Measurements from ENCODE around the gene ULK4. TPM values are rescaled to one million over a fixed set of nuclear protein-coding genes. Genes with fewer than 3 reads are reported as not detected.
"Not testable (repeated sequence)": the region's sequence is repeated elsewhere in the genome, so short reads cannot be mapped to it uniquely, and the experiment has no call there.

Gene ULK4
- total RNA-seq, 3 donors from 2014 or later = 7.2 to 10.1 (median 9.5) TPM

DNA sequence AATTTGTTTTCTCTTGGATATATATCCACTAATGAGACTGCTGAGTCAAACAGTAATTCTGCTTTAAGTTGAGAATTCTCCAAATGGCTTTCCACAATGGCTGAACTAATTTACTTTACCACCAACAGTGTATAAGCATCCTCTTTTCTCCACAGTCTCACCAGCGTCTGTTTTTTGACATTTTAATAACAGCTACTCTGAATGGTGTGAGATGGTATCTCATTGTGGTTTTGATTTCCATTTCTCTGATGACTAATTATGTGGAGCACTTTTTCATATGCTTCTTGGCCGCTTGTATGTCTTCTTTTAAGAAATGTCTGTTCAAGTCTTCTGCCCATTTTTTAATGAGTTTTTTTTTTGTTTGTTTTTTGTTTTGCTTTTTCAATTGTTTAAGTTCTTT, 556.4 kb downstream of the ULK4 start:
- DNase-seq (no peak), ATAC-seq (no peak)
- no peaks in the 10 kb centered on the region for H3K4me1 ChIP-seq (ENCODE audit: low read depth)
- no peaks in the 10 kb centered on the region for H3K36me3 ChIP-seq (ENCODE audit: low read depth)
- no peak overlapping the region for H3K4me3 ChIP-seq
- TF ChIP-seq, protein P1, sequence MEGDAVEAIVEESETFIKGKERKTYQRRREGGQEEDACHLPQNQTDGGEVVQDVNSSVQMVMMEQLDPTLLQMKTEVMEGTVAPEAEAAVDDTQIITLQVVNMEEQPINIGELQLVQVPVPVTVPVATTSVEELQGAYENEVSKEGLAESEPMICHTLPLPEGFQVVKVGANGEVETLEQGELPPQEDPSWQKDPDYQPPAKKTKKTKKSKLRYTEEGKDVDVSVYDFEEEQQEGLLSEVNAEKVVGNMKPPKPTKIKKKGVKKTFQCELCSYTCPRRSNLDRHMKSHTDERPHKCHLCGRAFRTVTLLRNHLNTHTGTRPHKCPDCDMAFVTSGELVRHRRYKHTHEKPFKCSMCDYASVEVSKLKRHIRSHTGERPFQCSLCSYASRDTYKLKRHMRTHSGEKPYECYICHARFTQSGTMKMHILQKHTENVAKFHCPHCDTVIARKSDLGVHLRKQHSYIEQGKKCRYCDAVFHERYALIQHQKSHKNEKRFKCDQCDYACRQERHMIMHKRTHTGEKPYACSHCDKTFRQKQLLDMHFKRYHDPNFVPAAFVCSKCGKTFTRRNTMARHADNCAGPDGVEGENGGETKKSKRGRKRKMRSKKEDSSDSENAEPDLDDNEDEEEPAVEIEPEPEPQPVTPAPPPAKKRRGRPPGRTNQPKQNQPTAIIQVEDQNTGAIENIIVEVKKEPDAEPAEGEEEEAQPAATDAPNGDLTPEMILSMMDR (IDR thresholded peaks at IDR 0.05) = no peak
- intact Hi-C loops (cut with DNase I, micrococcal nuclease) = no loop called here
- no peaks in the 10 kb centered on the region for H3K9me3 ChIP-seq

DNA sequence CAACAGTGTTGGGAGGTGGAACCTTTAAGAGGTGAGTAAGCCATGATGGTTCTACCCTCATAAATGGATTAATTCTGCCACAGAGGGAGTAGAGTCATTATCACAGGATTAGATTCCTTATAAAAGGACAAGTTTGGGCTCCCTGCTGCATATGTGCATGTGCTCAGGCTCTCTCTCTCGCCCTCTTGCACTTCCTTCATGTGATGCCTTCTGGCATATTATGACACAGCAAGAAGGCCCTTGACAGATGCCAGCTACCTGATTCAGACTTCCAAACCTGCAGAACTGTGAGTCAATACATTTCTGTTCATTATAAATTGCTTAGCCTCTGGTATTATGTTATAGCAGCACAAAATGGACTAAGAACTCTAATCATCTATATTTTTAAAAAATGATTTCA, 557.3 kb downstream of the ULK4 start:
- TF ChIP-seq, protein P1 (IDR thresholded peaks at IDR 0.05) = no peak
- ATAC-seq (no peak), DNase-seq (no peak)
- Histone ChIP-seq H3K4me1 (ENCODE audit: low read depth) (no peaks in the 10 kb centered on the region), H3K4me3 (no peak overlapping the region), H3K9me3 (no peaks in the 10 kb centered on the region), H3K36me3 (ENCODE audit: low read depth) (no peaks in the 10 kb centered on the region)
- intact Hi-C loops (cut with DNase I, micrococcal nuclease) = no loop called here

DNA sequence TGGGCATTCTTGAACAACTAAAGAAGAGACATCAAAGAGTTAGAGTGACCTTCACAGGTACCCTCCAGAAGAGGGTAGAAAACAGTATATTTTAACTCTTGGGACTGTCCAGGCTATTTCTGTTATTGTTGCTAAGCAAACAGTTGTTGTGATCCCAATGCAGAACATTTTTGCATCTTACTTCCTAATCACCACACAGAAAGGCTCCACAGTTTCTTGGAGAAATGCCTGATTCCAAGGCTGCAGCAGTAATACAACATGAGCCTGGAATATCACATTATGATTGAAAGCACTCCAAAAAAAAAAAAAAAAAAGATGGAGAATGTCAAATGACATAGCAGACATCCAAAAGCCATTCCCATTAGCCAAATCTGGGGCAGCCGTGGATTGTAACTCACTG, 567.0 kb downstream of the ULK4 start:
- TF ChIP-seq, protein P1 (IDR thresholded peaks at IDR 0.05) = no peak
- no peaks in the 10 kb centered on the region for H3K9me3 ChIP-seq
- no peaks in the 10 kb centered on the region for H3K4me1 ChIP-seq (ENCODE audit: low read depth)
- DNase-seq (no peak), ATAC-seq (no peak)
- no peak overlapping the region for H3K4me3 ChIP-seq
- no peaks in the 10 kb centered on the region for H3K36me3 ChIP-seq (ENCODE audit: low read depth)
- intact Hi-C loops (cut with DNase I, micrococcal nuclease) = no loop called here

DNA sequence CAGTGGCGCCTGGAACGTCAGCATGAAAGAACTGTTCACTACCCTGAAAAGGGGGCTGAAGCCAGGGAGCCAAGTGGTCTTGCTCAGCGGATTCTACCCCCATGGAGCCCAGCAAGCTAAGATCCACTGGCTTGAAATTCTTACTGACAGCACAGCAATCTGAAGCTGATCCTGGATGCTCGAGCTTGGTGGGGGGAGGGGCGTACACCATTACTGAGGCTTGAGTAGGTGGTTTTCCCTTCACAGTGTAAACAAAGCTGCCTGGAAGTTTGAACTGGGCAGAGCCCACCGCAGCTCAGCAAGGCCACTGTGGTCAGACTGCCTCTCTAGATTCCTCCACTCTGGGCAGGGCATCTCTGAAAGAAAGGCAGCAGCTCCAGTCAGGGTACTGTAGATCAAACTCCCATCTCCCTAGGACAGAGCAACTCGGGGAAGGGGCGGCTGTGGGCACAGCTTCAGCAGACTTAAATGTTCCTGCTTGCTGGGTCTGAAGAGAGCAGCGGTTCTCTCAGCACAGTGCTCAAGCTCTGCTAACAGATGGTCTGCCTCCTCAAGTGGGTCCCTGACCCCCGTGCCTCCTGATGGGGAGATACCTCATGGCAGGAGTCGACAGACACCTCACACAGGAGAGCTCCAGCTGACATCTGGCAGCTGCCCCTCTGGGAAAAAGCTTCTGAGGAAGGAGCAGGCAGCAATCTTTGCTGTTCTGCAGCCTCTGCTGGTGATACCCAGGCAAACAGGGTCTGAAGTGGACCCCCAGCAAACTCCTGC, 591.0 kb downstream of the ULK4 start:
- DNase-seq; H3K9me3 ChIP-seq; ATAC-seq; H3K4me3 ChIP-seq; H3K4me1 ChIP-seq (ENCODE audit: low read depth); H3K36me3 ChIP-seq (ENCODE audit: low read depth); intact Hi-C loops (cut with DNase I, micrococcal nuclease): not testable (repeated sequence)

DNA sequence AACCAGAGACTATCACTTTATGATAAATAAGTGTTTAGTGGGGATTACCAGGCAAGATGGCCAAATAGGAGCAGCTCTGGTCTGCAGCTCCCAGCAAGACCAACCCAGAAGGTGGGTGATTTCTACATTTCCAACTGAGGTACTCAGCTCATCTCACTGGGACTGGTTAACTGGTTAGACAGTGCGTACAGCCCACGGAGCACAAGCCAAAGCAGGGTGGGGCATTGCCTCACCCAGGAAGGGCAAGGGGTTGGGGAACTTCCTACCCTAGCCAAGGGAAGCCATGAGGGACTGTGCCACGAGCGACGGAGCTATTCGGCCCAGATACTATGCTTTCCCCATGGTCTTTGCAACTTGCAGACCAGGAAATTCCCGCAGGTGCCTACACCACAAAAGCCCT, 591.6 kb downstream of the ULK4 start:
- intact Hi-C loops (cut with DNase I, micrococcal nuclease) = no loop called here
- TF ChIP-seq, protein P1 (IDR thresholded peaks at IDR 0.05) = no peak
- Histone ChIP-seq H3K4me1 (ENCODE audit: low read depth) (no peaks in the 10 kb centered on the region), H3K4me3 (no peak overlapping the region), H3K9me3 (no peaks in the 10 kb centered on the region), H3K36me3 (ENCODE audit: low read depth) (no peaks in the 10 kb centered on the region)
- no peak for DNase-seq
- ATAC-seq = no peak

DNA sequence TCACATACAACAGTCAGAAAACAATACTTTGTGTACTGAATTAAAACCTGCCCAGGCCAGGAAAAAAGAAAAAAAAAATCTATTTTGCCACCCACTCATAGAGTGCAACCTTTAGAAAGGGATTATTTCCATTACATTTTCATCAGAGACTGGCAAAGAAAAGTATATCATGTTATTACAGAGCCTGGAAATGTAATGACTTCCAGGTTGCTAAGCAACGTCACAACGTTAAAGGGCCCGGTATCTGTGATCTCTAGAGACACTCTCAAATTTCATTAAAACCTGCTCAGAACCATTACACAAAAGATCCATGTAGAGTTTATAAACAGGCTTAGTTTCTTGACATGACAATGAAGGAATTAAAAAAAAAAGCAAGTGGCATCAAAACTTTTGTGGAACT, 592.1 kb downstream of the ULK4 start:
- ATAC-seq (no peak), DNase-seq (no peak)
- TF ChIP-seq, protein P1 (IDR thresholded peaks at IDR 0.05) = no peak
- Histone ChIP-seq H3K4me1 (ENCODE audit: low read depth) (no peaks in the 10 kb centered on the region), H3K9me3 (no peaks in the 10 kb centered on the region), H3K36me3 (ENCODE audit: low read depth) (no peaks in the 10 kb centered on the region), H3K4me3 (no peak overlapping the region)
- intact Hi-C loops (cut with DNase I, micrococcal nuclease) = no loop called here
